ENCODE results near the gene RAB5A. TPM values are rescaled to one million over a fixed set of nuclear protein-coding genes. Genes with fewer than 3 reads are reported as not detected.
"Not testable (repeated sequence)": the region's sequence is repeated elsewhere in the genome, so short reads cannot be mapped to it uniquely, and the experiment has no call there.

Gene RAB5A
- total RNA-seq, 1 experiment from 2014 or later, result 57.6 TPM

GRCh38 chr3:20022954-20023622, 76.2 kb downstream of the RAB5A start:
- no peaks in the 10 kb centered on the region for H3K4me1 ChIP-seq (replicated peaks)
- H3K4me3 ChIP-seq, result no peak overlapping the region
- no peaks in the 10 kb centered on the region for H3K36me3 ChIP-seq
- no peaks in the 10 kb centered on the region for H3K27me3 ChIP-seq (replicated peaks)
- no peak for DNase-seq (ENCODE audit: low read depth in 1 of 2, low spot score in 2 of 2)
- no peak overlapping the region for H3K27ac ChIP-seq
- H3K9me3 ChIP-seq (replicated peaks), result no peaks in the 10 kb centered on the region

- no peak overlapping the region for H3K27ac ChIP-seq
- H3K27me3 ChIP-seq (replicated peaks), result no peaks in the 10 kb centered on the region
- no peaks in the 10 kb centered on the region for H3K4me1 ChIP-seq (replicated peaks)
- no peak overlapping the region for H3K4me3 ChIP-seq
- H3K36me3 ChIP-seq, result no peaks in the 10 kb centered on the region
- H3K9me3 ChIP-seq (replicated peaks), result no peaks in the 10 kb centered on the region
- no peak for DNase-seq (ENCODE audit: low read depth in 1 of 2, low spot score in 2 of 2)
Measured at GRCh38 chr3:20023623-20024405, 76.9 kb downstream of the RAB5A start.

- H3K36me3 ChIP-seq, result no peaks in the 10 kb centered on the region
- H3K9me3 ChIP-seq (replicated peaks), result no peaks in the 10 kb centered on the region
Measured at GRCh38 chr3:20027136-20027535, 80.2 kb downstream of the RAB5A start.

GRCh38 chr3:20028905-20029331, 82.0 kb downstream of the RAB5A start:
- H3K27me3 ChIP-seq (replicated peaks), result no peaks in the 10 kb centered on the region
- H3K4me3 ChIP-seq, result no peak overlapping the region
- no peaks in the 10 kb centered on the region for H3K36me3 ChIP-seq
- no peaks in the 10 kb centered on the region for H3K9me3 ChIP-seq (replicated peaks)
- H3K27ac ChIP-seq, result no peak overlapping the region
- no peak for DNase-seq (ENCODE audit: low read depth in 1 of 2, low spot score in 2 of 2)
- no peaks in the 10 kb centered on the region for H3K4me1 ChIP-seq (replicated peaks)

More at GRCh38 chr3:20027136-20027535, 80.2 kb downstream of the RAB5A start:
- Histone ChIP-seq H3K4me3 (no peak overlapping the region), H3K4me1 (replicated peaks) (no peaks in the 10 kb centered on the region), H3K27ac (no peak overlapping the region), H3K27me3 (replicated peaks) (no peaks in the 10 kb centered on the region)
- DNase-seq (ENCODE audit: low read depth in 1 of 2, low spot score in 2 of 2), result no peak

GRCh38 chr3:20031939-20032338, 85.0 kb downstream of the RAB5A start:
- not testable (repeated sequence) for H3K4me1 ChIP-seq (replicated peaks); H3K9me3 ChIP-seq (replicated peaks); H3K27ac ChIP-seq; H3K4me3 ChIP-seq; H3K27me3 ChIP-seq (replicated peaks); H3K36me3 ChIP-seq; DNase-seq (ENCODE audit: low read depth in 1 of 2, low spot score in 2 of 2)

Other genes starting within 250 kb of the RAB5A start
- 0.11 and 0.88 TPM in 2 replicates for gene EFHB, start 12.9 kb upstream of the RAB5A start, total RNA-seq (2014; rRNA removed; shearing (Covaris generic))
- not detected in 2 replicates for gene PP2D1, start 65.2 kb downstream of the RAB5A start, total RNA-seq (2014; rRNA removed; shearing (Covaris generic))
- gene KAT2B, start 93.3 kb downstream of the RAB5A start, total RNA-seq (2014; rRNA removed; shearing (Covaris generic)), result 8.0 and 11.2 TPM in 2 replicates
- 11.7 and 22.5 TPM in 2 replicates for gene SGO1, start 239.1 kb downstream of the RAB5A start, total RNA-seq (2014; rRNA removed; shearing (Covaris generic))